8988T (cell line): ENCODE results near the gene RPS14.
"Not testable (repeated sequence)": the region's sequence is repeated elsewhere in the genome, so short reads cannot be mapped to it uniquely, and the experiment has no call there.

ENCODE experiments used
- DNase-seq: peaks from one replicate; pipeline ENCODE4 v3.0.0; 2011

RPS14 gene

GRCh38 chr5:150476568-150476967 lies 27.0 kb upstream of the RPS14 start:
- not testable (repeated sequence) for DNase-seq

- peak; percentile 65 for DNase-seq
Observed at GRCh38 chr5:150473673-150474358, 24.3 kb upstream of the RPS14 start.

DNA sequence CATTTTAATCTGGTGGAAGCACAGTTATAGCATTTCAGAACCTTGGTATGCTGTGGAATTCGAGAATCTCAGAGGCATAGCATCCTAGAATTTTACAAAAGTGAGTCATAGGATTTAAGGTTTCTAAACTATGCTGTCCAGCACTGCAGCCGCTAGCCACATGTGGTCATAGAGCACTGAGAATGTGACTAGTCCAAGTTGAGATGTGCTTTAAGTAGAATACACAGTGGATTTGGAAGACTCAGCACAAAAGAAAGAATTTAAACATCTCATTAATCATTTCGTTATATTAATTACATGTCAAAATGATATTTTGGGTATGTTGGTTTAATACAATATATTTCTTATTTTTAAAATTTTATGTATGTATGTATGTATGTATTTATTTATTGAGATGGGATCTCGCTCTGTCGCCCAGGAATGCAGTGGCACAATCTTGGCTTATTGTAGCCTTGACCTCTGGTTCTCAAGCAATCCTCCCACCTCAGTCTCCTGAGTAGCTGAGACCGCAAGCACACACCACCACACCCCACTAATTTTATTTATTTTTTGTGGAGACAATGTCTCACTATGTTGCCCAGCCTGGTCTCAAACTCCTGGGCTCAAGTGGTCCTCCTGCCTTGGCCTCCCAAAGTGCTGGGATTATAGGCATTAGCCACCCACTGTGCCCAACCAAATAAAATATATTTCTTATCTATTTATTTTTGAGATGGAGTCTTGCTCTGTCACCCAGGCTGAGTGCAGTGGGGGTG lies 20.4 kb upstream of the RPS14 start:
- DNase-seq = no peak

DNA sequence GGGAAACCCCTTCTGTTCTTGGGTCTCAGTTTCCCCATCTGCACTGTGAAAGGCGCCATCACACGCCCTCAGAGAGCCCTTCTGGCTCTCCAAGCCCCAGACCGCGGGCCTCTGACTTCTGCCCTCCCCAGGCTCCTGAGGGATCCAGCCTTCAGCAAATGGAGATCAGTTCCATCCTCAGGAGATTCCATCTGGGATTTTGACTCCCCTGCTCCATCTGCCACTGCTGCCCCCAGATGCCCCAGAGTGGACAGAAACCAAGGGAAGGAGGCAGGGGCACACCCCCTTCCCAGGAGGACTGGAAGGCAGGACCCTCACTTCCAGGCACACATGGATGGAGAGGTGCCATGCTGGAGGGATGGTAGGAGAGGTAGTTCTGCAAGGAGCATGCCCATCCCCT lies 18.7 kb upstream of the RPS14 start:
- DNase-seq = no peak

DNA sequence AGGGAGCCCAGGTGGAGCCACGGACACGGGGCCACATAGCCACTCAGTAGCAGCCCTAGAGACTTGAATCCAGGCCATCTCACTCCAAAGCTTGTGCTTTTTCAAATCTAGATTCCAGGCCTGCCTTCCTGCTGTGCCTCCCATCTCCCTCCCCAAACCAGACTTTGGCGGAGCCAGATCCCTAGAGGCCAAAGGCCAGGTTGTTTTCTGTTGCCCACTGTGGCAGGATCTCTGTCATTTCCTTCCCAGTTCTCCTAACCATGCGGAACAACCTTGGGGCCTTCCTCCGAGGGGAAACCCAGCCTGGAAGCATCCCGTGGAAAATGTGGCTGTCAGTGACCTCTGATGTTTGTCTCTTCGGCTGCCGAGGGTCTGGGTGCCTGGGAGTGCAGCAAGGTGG lies 16.4 kb upstream of the RPS14 start:
- DNase-seq = no peak

DNA sequence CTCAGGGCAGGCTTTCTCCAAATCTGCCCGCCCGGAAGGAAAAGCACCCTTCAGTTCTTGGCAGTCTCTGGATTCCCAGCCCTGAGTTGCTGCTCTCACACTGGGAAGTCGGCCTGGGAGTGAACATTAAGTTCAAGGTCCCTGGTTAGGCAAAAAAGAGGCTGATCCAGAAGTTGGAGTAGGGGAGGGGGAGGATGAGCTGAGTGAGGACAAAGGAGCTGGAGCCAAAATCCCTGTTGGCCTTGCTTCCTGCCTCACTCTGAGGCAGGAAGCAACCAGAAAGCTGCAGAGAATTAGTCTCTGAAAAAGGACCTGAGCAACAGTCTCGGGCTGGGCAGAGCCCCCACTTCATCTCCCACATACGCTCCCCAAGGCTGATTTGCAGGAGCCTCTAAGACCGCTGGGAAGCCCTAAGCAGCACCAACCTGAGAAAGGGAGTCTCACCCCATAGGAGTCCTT lies 15.0 kb upstream of the RPS14 start:
- DNase-seq = no peak

DNA sequence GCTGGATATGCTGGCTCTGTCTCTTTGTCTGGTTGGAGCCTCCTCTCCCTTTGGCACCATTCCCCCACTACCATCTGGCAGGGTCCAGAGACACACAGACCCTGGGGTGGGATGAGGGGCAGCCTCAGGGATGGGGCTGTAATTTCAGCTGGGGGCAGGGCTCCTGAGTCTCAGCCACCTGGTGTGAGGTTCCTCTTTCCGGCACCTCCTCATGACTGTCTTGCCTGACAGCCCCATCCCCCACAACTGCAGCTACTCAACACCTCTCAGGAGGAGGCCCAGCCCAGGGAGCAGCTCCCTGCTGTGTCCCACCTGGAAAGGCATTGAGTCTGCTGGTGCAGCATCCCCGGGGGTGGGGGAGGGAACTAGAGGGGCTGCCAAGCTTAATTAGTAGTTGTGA lies 11.7 kb upstream of the RPS14 start:
- no peak for DNase-seq

GRCh38 chr5:150460781-150461180 lies 11.2 kb upstream of the RPS14 start:
- DNase-seq = no peak

DNA sequence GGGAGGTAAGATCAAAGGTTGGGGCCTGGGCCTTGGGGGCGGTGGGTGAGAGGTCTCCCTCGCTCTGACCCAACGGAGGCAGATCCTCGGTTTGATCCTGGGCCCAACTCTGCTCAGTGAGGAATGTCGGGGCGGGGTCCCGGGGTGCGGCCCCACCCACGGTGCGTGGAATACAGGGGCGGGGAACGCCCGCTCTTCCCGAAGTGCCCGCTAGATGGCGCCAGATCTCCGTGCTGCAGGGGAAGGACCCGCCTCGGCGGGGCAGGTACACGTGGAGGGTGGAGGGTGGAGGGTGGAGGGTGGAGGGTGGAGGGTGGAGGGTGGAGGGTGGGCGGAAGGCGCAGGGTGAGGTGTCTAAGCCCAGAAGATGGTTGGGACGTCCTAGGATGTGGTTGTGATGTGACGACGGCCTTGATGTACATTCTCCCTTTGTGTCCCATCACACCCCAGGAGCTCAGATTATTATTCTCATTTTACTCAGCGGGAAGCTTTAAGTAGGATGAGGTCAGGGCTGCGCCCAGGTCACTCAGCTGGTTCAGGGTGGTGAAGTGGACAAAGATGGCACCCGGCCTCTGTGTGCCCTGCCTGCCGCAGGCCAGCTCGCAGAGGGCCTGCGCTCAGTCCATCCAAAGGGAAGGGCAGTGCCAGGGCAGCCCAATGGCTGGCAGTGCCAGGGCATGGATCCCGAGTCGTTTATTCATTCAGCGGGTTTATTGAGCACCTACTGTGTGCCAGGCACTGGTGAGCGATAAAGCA lies 9.4 kb upstream of the RPS14 start:
- peak; percentile 61 for DNase-seq

GRCh38 chr5:150457562-150458240 lies 8.2 kb upstream of the RPS14 start:
- no peak for DNase-seq

DNA sequence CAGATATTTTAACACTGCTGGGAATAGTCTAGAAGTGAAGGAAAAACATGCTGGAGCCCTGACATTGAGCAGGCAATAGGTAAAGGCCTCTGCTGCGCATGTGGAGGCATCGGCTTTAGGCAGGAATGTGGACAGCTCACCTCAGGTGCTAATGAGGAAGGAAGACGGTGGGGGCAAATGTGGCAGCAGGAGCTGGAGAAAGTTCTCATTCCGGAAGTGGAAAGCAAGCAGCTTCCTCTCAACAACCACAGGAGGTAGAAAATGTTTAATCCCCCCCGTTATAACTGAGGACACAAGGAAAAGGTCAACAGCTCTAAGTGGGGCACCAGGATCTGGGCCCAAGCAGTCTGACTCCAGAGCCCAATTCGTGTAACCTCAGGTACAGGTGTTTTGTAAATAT lies 7.6 kb upstream of the RPS14 start:
- DNase-seq = no peak

DNA sequence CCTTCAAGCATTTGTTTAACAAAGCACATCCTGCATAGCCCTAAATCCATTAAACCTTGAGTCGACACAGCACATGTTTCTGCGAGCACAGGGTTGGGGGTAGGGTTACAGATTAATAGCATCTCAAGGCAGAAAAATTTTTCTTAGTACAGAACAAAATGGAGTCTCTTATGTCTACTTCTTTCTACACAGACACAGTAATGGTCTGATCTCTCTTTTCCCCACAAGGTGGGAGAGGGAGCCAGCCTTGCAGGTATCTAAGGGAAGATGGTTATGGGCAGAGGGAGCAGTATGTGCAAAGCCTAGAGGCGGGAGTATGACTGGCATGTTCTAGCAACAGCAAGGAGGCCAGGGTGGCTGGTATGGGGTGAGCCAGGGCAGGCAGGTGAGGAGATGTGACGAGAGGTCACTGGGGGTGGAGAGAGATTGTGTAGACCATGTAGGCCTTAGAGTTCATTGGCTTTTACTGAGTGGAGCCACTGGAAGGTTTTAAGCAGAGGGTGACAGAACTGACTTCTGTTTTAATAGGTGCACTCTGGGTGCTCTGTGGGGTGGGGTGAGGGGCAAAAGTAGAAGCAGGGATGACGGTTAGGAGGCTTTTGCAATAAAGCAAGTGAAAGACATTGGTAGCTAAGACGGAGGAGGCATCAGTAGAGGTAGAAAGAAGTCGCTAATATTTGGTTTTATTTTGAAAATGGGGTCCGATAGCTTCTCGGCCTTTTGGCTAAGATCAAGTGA lies 5.1 kb upstream of the RPS14 start:
- no peak for DNase-seq

GRCh38 chr5:150454027-150454426 lies 4.5 kb upstream of the RPS14 start:
- DNase-seq = not testable (repeated sequence)

DNA sequence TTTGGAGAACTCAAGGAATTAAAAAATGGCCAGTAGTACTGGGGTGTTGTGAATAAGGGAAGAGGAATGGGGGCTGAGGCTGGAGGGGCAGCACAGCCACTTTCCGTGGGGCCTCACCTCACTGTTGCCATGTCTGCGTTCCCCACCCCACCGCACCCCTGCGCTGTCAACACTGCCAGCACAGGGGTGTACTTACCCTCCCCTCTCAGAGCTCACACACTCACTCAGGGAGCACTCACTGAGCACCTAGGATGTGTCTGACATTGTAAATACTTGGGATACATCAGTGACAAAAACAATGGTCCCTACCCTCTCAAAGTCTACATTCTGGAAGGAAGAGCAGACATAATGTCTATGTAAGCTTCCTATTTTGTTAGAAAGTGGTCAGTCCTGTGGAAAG lies 3.4 kb upstream of the RPS14 start:
- DNase-seq = no peak

GRCh38 chr5:150451594-150451993 lies 2.1 kb upstream of the RPS14 start:
- no peak for DNase-seq

DNA sequence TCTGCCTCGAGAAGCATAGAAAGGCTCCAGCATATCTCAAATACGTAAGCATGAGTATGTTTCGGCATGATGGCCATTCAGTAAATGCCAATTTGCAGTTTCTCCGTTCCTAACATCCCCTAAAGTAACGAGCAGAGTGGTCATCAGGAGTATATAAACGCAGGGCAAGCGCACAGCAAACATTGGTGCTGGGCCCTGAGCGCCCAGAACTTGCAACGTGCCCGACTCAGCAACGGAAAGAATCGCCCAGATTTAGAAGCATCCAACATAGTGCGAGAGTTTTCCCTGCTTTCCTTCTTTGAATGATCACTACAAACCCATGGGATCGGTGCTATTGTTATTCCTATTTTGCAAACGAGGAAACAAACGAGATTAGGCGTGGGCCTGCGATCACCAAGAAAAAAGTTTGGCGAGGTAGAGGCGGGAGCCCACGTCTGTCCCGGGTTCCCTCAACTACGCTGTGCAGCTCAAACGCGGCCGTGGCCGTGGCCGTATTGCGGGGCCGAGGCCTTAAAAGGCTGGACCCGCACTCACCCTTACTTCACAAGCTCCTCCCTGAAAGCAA lies 505 bp downstream of the RPS14 start:
- DNase-seq = no peak

DNA sequence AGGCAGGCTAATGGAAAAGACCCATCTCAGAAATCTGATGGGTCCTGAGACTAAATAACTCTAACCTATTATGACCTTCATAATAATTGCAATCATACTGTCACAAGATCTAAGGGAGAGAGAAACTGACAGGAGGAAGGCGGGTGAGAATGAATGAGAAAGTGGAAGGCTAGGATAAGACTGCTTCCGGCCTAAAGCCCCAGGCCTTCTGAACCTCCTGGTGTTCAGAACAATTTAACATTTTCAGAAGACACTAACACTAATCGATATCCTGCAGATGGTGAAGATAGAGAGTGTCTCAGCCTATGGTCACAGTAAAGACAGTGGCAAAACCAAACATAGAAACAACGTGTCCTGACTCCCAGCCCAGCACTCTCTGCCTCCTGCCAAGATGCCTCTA lies 1.2 kb downstream of the RPS14 start:
- no peak for DNase-seq

GRCh38 chr5:150447188-150447587 lies 2.4 kb downstream of the RPS14 start:
- DNase-seq = no peak

DNA sequence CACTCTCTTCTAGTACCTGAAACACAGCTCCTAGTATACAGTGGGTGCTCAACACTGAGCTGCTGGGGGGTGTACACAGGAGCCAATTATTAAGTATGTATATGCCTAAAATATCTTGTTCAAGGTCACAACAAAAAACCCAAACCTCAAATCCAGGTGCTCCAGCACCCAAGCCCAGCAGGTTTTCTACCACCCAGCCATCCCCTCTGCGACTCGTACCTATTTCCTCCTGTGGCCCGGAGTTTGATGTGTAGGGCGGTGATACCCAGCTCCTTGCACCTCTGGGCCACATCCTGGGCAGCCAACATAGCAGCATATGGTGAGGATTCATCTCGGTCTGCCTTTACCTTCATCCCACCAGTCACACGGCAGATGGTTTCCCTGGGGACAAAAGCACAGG lies 3.0 kb downstream of the RPS14 start:
- DNase-seq = no peak

DNA sequence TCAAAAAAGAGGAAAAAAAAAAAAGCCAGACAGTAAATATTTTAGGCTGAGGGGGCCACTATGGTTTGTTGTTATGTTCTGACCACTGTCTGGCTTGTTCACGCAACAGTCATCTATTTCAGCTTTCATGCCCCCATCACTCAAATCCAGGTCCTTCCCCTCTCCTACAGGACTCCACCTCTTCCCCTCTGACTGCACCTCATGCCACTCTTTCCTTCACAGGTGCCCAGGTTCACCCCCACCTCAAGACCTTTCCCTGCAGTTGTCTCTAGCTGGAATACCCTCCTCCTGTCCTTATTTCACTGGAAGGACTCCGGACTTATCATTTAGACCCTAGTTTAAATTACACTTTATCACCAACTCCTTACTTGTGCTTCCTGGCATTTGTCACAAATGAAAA lies 3.5 kb downstream of the RPS14 start:
- no peak for DNase-seq

- no peak for DNase-seq
Observed at GRCh38 chr5:150444770-150445169, 4.8 kb downstream of the RPS14 start.
